ENCODE measurements around the gene DAGLA.

DAGLA gene

DNA sequence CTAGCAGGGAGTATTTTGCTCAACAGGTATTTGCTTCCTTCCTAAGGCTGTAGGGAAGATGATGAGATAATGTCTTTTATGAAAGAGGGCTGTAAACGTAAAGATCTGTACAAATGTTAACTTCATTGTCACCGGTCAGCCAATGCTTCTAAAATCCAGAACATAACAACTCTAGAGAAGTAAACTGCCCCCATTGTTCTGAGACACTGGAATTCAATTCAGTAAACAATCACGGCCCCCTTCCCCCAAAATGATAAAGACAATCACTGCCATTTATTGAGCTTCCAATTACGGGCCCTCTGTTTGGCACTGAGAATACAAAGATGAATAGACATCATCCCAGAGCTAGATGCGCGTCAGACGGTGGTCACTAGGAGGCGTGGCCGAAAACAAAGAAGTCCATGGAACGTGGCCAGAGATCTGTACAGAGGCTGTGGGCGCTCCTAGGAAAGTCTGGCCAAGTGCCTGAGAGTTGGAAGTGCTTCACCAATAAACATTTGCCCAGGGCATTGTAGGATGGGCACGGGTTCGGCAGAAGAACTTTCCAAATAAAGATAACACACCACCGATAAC is 111.6 kb downstream of the DAGLA start:
- peak; percentile 96 for DNase-seq (ENCODE audit: low read depth)
- peak overlapping the region; percentile 80 for H3K4me3 ChIP-seq (ENCODE audit: low read depth, low read length)
- TF ChIP-seq, protein P1, sequence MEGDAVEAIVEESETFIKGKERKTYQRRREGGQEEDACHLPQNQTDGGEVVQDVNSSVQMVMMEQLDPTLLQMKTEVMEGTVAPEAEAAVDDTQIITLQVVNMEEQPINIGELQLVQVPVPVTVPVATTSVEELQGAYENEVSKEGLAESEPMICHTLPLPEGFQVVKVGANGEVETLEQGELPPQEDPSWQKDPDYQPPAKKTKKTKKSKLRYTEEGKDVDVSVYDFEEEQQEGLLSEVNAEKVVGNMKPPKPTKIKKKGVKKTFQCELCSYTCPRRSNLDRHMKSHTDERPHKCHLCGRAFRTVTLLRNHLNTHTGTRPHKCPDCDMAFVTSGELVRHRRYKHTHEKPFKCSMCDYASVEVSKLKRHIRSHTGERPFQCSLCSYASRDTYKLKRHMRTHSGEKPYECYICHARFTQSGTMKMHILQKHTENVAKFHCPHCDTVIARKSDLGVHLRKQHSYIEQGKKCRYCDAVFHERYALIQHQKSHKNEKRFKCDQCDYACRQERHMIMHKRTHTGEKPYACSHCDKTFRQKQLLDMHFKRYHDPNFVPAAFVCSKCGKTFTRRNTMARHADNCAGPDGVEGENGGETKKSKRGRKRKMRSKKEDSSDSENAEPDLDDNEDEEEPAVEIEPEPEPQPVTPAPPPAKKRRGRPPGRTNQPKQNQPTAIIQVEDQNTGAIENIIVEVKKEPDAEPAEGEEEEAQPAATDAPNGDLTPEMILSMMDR (conservative IDR thresholded peaks at IDR 0.05; ENCODE audit: low read depth, low read length): no peak

GRCh38 chr11:61792310-61793082 is 112.3 kb downstream of the DAGLA start, which contains the start of the genes FEN1 and TMEM258:
TSS of gene FEN1 (plus strand) at chr11:61792911. CDS start at chr11:61795362, 2,451 bp downstream.
TSS of gene TMEM258 (minus strand) at chr11:61792599. CDS start at chr11:61792558, 41 bp downstream.
- peak; percentile 96 for DNase-seq (ENCODE audit: low read depth)
- TF ChIP-seq, protein P1 (conservative IDR thresholded peaks at IDR 0.05; ENCODE audit: low read depth, low read length): no peak
- H3K4me3 ChIP-seq (ENCODE audit: low read depth, low read length): peak within 1 kb of the TSS; percentile 80

DNA sequence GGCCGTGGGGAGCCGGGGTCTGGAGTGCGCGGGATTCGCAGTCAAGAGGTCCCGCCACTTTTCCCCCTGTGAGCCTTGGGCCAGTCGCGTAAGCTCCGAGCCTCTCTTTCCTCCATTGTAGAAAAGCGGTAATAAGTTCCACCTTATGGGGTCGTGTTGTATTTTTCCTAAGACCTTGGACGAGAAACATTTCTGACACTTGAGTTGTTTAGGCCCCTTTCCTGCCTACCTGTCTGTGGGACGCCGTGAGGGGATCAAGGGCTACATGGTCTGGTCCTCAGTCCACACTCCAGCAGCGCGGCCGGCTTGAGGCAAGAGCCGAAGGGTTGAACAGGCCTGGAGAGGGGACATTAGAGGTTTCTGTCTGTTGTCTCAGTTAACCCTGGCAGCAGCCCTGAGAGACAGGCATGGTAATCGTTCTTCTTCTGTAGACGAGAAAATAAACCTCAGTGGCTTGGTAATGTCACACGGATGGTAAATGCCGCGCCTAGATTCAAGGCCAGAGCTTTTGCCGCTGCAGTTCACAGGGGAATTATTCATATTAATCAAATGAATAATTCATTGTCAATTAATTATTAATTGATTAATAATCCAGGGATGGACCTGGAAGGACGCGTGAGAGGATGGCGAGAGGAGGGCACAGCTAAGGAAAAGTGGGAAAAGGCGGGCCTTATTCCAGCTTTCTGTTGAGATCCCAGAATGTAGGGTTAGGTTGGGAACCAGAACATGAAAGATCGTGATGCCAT is 113.1 kb downstream of the DAGLA start:
- TF ChIP-seq, protein P1 (conservative IDR thresholded peaks at IDR 0.05; ENCODE audit: low read depth, low read length): no peak
- no peak for DNase-seq (ENCODE audit: low read depth)
- peak overlapping the region; percentile 80 for H3K4me3 ChIP-seq (ENCODE audit: low read depth, low read length)

- no peak for DNase-seq (ENCODE audit: low read depth)
- H3K4me3 ChIP-seq (ENCODE audit: low read depth, low read length): peak overlapping the region; percentile 80
- TF ChIP-seq, protein P1 (conservative IDR thresholded peaks at IDR 0.05; ENCODE audit: low read depth, low read length): no peak
Measured at GRCh38 chr11:61793829-61794204, 113.6 kb downstream of the DAGLA start.

DNA sequence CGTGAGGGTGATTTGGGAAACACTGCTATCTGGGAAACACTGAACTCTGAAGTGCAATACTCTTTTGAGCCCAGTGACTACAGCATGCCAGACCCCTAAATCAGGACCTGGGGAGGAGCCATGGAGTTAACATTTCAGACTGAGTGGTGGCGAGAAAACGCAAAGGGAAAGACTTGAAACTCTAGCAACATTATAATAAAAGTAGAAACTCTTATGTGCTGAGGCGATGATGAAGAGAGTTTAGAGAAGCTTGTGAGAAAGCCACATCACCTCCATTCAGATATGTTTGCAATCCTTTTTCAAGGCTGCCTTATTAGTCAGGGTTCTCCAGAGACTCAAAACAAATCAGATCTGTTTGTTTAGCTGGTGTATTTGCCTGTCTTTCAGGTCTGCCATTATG is 114.4 kb downstream of the DAGLA start:
- no peak overlapping the region for H3K4me3 ChIP-seq (ENCODE audit: low read depth, low read length)
- TF ChIP-seq, protein P1 (conservative IDR thresholded peaks at IDR 0.05; ENCODE audit: low read depth, low read length): no peak
- no peak for DNase-seq (ENCODE audit: low read depth)

- DNase-seq (ENCODE audit: low read depth): no peak
- H3K4me3 ChIP-seq (ENCODE audit: low read depth, low read length): no peak overlapping the region
- TF ChIP-seq, protein P1 (conservative IDR thresholded peaks at IDR 0.05; ENCODE audit: low read depth, low read length): no peak
Measured at GRCh38 chr11:61795459-61795858, 115.3 kb downstream of the DAGLA start.
